ENCODE measurements around the gene ADARB2.

The ADARB2 gene

DNA sequence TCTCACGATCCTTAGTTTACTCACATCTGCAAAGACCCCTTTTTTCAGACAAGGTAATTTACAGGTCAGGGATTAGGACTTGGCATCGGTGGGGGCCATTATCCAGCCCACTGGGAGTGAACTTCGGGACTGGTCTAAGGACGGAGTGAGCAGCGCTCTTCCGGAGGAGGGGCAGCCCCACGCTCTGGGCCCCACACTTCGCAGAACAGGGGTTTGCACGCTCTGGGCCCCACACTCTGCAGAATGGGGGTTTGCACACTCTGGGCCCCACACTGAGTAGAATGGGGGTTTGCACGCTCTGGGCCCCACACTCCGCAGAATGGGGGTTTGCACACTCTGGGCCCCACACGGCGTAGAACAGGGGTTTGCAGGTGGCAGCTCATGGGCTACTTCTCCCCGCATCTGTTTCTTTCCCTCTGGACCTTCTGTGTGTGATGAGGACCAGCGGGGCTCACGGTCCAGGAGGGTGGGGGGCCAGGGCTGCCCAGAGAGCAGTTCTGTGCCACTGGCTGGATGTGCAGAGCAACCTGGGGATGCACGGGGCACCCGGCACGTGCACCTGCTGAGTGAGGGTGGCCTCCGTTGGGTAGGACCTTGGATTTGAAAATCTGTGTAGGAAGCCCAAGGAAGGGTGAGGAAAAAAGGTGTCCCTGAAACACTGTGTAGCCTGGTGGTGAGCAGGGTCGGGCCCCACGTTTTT lies 546.4 kb downstream of the ADARB2 start:
- no peak for DNase-seq

DNA sequence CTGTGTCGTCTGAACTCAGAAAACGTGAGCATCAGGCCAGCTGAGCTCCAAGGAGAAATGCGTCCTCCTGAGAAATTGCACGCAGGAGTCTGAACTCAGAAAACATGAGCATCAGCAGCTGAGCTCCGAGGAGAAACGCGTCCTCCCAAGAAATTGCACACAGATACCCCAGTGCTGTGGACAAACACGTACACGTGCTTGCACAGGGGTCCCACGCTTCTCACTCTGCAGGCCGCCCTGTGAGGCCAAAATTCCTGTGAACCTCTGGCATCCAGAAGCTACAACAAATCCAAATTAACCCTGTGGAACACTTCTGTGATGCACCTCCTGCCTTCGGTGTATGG lies 547.3 kb downstream of the ADARB2 start:
- DNase-seq: no peak

DNA sequence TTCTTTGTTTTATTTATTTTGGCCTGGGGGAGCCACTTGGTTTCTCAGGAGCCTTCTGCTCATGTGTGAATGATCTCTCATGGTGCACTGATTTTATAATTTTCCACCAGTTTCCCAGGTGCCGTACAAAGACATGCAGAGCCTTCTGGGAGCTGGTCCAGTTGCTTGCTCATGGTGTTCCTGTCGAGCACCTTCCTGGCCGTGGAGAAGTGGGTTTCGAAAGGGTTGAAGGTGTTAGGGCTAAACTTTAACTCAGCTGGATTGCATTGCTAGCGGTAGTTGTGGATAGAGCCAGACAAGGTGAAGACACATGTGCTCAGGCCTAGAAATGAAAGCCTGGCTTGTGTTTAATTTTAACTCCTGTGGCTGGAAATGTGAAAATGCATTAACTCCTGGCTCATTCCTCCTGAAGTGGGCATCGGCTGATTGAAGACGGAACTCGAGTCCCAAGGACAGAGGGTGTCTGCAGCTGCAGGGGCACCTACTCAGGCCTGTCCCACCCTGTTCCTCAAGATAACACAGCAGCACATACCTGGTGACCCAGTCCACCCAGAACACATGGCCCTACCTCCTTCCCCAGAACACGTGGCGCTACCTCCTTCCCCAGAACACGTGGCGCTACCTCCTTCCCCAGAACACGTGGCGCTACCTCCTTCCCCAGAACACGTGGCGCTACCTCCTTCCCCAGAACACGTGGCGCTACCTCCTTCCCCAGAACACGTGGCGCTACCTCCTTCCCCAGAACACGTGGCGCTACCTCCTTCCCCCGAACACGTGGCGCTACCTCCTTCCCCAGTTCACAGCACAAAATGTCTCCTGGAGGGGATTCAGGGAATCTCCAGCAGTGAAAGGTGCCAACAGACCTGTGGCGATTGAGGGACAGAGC lies 547.9 kb downstream of the ADARB2 start:
- no peak for DNase-seq

DNA sequence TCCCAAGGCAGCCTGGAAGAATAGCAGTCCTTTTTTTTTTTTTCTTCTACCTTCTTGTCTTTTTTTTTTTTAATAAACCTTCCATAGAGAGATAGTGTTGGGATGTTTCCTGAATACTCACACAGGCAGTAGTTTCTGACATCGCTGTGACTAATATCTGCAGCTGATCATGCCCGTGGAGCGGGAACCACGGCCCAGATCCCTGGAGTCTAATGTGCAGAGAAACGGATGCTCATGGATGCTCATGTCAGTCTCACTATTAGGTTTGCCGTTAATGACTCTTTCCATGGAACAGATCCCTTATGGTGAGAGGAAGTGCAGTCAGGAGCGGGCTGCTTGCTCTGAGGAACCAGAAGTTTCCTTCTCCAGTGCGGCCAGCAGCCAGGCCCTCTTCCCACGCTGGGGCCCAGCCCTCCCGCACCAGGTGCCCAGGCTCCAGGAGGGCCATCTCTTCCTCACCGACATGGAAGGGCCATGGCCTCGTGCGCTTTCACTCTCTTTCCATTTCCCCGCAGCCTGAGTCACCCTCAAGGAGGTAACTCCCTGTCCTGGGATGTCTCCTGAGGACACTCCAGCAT lies 548.7 kb downstream of the ADARB2 start:
- no peak for DNase-seq

DNA sequence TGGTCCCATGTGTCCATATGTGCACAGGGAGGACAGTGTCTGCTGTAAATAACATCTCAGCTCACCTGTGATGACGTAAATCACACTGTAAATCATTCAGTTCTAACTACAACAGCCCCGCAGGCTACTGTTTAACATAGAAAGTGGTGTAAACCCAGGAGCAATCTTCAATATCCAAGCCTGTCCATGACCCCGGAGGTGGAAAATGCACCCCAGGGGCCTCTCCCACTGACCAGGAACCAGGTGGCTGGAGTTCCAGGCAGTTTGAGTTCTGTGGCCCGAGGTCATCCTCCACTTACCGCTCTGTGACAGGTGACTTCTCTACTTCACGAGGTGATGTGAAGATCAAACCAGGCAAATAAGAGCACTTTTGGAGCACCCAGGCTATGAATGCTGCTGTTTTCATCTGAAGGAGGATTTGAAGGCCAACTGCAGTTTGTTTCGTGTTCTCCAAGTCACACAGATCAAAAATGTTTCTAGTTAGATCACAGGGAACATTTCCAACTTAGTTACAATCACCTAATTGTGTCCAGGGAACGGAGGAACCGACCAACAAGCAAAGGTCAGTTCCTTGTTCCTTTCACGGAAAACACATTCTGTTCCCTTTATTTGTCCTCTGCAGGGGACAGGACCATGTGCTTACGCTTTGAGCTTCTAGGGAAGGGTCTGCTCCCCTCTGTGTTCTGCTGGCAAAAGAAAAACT lies 549.3 kb downstream of the ADARB2 start:
- no peak for DNase-seq

DNA sequence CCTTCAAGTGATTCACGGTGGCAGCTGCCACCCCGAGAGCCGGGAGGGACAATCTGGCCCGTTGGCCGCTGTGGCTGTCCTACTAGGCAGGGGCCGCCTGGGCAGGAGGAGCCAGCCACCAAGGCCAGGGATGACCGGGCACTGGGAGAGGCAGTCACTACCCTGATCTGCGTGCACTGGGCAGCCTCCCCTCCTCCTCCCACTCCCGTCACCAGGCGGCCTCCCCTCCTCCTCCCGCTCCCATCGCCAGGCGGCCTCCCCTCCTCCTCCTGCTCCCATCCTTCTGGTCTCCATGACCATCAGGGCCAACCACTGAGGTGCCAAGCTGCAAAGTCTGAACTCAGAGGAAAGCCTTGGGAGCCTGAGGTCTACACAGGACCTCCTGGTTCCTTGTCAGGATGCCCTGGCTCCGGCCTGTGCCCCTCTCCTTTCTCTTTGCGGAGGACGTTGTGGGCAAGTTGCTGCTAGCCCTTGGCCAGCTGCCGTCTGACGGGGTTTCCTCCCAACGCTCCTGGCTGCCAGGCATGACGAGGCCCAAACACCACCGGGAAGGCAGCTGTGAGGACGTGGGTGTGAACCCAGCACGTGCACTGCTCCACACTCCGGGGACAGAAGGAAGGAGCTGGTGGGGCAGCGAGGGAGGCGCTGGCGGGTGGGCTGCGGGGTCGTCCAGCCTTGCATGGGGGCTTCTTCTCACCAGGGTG lies 550.0 kb downstream of the ADARB2 start:
- DNase-seq: no peak

DNA sequence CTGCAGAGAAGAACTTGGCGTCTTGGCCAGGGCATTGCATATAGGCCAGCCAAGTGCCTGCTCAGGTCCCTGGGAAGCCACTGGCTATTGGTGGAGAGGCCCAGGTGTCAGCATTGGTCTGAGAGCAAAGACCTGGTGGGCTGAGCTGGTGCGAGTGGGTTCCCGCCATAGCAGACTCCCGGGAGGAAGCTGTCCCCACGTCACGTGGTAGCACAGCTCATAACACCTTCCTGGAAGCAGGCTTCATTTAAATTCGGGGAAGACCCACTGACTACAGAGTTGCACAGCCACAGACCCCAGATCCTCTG lies 550.7 kb downstream of the ADARB2 start:
- no peak for DNase-seq

DNA sequence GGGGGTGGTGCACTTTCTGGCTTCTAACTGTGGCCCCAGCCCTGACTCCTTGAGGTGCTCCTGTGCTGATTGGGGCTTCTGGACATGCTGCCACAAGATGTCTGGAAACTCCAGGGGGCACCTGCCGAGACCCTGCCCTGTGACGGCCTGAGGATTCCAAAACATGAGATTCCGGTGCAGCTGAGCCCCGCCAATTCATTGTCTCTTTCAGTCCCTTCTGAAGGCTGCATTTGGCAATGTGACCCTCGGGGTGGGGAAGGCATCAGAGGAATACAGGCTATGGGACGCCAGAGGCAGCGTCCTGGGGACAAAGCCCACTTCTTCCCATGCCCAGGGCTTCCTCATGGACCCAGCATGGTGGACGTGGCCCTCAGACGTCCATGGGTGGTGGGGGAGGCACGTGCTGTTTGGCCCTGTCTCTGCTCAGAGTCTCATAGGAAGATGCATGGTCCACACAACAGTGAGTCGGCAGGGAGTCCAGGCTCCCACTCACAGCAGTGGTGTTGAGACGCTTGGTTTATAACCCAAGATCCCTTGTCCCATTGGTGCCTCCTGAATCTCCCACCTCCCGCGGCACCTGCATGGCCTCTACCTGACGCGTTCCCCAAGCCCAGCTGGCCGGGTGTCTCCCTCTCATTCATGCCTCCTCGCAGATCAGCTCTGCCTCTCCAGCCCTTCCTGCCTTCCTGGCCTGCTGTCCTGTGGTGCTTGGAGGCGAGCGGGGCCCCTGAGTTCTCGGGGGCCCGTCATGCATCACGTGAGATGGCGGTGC lies 551.2 kb downstream of the ADARB2 start:
- no peak for DNase-seq

DNA sequence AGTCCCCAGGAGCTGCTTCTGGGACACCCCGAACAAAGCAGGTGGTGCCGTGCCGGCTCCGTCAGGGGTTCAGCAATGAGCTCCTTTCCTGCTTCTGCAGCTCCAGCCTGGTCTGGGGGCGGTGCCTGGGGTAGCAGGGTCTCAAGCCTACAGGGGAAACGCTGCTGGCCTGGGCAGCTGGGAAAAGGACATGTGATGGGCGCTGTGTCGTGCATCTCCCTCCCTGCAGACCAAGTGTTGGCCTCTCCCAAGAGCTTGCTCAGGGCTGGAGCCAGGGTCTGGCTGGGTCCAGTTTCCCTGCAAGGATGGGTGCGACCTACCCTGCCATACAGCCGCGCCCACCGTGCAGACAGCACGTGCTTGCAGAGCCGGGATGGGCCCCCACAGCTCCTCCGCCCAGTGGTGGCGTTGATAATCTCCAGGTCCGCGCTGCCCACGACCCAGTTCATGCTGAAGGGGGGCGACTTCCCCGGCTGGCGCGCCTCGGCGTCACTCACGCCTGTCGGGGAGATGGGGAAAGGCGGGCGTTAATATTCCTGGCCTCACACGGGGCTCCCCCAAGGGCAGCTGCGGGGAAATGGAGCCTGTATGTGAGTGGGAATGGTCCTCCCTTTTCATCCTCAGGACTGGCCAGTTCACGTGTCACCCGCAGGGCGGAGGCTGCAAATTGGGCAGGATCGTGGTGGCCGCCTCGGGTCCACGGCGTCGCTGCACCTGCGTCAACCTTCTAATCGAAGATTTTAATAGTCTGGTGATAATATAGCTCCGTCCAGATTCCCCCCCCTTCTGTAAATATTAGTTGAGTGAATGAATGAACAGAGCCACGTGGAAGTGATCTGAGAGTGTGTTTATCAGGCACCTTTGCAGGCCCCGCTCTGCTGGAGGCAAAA lies 552.5 kb downstream of the ADARB2 start:
- DNase-seq: no peak

DNA sequence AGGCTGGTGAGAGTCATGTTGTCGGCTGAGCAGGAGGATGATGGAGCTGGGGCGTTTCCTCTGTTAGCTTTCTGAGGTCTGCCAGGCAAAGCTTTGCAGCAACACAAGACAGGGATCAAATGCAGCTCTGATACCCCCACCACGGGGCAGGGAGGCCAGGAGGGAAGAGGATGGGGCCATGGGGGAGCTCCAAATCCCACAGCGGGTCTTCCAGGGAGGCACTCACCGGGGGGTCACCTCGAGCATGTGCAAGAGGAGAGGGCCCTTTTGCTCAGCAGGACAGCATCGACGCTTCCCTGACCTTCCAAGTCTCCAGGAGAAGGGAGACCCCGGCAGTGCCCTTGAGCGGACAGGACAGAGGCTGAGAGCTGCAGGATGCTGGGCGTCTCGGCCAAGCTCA lies 553.6 kb downstream of the ADARB2 start:
- no peak for DNase-seq

DNA sequence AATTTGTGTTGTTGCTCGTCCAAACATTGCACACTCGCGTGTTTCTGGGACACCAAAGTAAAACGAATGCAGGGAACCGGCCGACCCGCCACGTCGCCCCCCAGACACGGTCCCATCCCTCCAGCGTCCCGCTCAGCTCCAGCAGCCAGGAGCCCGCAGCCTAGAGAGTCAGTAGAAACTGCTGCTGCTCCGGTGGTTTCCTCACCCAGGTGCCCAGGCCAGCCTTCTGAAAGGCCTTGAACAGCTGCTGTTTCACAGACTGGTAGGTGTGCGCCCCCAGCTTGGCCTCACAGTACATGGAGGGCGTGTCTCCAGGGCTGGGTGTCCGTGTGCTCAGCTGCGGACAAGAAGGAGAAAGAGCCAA lies 554.3 kb downstream of the ADARB2 start:
- no peak for DNase-seq

DNA sequence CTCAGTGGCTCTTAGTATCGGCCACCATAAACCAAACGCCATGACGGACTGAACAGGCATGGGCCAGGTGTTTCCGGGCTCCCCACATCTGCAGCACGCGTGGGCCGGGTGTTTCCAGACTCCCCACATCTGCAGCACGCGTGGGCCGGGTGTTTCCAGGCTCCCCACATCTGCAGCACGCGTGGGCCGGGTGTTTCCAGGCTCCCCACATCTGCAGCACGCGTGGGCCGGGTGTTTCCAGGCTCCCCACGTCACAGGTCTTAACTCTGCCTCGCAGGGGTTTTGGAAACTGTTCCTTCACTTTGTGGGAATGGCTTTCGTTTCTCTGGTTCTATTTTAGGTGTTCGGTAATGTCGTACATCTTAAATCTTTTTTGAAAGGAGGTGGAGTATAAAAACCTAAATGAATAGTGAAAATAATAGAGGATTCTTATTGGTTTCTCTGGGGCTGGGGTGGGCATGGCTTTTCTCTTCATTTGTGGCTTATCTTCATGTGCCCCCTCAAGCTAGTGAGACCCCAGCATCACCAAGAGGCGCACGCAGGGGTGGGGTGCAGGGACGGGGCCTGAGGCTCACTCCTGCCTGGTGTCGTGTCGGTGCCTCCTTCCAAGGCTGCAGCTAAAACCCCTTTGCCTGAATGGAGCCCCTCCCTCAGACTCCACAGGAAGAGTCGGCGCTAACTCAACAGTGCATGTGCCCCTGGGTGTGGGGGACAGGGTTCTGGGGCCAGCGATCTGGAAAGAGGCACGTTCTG lies 554.9 kb downstream of the ADARB2 start:
- DNase-seq: no peak

DNA sequence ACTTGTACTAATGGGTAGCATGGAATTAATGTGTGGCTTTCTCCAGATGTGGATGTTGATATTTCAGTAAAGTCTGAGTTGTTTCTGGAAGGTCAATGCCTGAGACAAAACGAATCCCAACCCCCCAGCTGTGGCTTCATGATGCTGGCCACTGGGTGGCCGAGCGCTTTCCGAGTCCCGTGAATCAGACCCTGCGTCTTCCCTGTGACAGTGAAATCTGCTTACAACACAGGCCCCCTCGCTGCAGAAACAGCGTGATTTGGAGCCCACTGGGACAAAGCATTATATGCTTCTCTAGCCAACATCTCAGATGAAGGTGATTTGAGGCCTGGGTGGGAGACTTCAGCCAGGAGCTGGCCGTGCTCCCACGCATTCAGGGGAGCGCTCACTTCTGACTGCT lies 556.5 kb downstream of the ADARB2 start:
- no peak for DNase-seq

DNA sequence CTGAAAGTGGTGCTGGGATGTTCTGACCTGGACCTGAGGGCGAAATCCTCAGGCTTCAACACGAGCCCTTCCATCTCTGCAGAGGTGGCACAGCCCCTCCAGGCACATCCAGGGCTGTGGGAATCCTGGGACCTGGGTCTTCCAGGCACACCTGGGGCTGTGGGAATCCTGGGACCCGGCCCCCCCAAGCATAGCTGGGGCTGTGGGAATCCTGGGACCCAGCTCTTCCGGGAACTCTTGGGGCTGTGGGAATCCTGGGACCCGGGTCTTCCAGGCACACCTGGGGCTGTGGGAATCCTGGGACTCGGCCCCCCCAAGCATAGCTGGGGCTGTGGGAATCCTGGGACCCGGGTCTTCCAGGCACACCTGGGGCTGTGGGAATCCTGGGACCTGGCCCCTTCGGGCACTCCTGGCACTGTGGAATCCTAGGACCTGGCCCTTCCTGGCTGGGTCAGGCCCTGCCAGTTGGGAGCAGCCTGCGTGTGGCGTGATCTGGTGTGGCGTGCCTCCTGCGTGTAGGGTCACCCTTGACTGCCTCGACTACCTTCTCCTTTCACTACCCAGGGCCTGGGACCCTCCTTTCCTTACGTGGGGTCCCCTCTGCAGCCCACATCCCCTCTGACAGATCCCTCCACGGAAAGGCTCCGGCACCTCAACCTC lies 557.1 kb downstream of the ADARB2 start:
- DNase-seq: no peak

DNA sequence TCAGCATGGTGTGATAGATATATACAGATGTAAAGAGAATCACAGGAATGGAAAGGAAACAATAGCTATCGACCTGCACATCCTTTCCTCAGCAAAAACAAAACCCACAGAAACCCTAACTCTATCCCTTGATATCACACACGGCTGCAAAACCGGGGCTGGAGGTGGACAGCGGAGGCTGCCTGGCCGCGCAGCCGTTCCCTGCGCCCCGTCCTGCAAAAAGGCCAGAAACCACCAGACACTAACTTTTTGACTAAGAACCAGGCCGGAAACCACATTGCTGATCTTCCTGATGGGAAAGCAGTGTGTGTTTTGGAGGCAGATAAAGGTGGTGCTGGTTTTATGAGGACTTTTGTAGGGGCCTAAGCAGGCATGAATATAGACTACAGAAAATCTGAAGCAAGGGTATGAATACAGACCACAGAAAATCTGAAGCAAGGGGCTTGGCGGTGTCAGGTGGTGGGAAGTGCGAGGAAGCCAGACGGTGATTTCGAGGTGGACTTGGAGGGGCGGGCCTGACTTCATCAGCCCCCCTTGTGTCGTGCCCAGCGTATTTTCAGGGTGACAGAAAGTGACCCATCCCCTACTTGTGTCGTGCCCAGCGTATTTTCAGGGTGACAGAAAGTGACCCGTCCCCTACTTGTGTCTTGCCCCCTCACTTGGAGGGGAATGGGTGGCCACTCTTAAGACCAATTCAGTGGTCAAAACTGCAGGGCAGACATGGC lies 557.8 kb downstream of the ADARB2 start:
- no peak for DNase-seq

DNA sequence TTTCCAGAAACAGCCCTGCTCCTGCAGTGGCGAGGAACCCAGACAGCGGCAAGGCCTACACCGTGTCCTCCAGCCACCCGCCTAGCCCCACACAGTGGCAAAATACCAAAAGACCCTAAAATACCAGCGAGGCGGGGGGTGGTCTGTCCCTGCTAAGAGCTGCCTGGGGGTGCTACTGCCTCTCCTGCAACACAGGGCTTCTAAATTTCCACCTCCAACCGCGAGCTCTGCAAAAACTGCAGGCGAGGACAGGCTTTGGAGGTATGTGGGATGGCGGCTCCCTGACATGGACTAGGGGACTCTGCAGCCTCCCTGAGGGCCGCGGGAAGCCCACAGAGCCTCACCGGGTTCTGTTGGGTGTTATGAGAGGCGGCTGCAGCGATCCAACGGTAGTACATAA lies 558.8 kb downstream of the ADARB2 start:
- no peak for DNase-seq

DNA sequence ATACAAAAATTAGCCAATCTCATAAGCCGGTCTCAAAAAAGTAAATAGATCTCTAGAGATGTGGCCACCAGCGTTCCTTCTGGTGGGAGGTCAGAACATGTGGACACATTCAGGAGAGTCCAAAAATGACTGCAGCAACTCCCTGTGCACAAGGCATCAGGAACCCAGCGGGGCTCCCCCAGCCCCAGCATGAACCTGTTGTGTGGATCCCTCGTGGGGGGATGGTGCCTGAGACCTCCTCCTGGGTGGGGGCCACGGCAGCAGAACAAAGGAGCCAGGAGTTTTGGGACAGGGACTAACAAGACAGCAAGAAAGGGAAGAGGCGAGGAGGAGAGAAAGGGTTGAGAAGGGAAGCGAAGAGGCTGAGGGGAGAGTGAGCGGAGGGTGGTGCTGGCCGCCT lies 559.4 kb downstream of the ADARB2 start:
- DNase-seq: no peak

DNA sequence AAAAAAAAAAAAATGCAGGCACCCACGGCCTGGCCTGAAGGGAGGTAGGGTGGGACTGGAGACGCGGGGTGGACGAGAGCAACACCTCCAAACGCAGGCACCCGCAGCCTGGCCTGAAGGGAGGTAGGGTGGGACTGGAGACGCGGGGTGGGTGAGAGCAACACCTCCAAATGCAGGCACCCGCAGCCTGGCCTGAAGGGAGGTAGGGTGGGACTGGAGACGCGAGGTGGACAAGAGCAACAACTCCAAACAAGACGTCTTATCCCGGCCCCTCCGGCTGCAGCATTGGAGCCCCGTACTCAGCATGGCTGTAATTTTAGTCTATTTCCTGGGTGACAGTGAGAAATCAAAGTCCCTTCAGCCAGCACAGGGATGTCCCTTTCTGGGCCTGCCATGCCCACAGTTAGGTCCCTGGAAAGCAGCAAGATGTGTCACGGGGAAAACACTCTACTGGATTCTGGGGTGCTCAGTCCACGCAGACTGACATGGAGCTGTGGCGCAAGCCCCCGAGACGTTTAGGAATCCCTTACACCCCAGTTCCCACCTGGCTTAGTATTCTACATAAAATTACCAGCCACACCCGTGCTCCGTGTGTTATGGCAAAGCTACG lies 561.3 kb downstream of the ADARB2 start:
- DNase-seq: no peak

DNA sequence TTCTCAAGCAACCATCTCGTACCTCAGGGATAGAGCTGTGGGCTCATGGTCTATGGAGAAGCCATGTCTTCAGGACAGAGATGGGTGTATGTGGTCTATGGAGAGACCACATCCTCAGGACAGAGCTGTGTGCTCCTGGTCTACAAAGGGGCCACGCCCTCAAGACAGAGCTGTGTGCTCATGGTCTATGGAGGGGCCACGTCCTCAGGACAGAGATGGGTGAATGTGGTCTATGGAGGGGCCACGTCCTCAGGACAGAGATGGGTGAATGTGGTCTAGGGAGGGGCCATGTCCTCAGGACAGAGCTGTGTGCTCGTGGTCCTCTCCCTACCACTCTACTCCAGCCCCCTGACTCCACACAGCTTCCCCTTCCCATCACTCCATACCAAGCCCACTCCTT lies 563.3 kb downstream of the ADARB2 start:
- DNase-seq: no peak

Measured in suppressor macrophage treated with lipopolysaccharide for 1 hour (primary cell).